ENCODE data around the gene IL11. TPM values are rescaled to one million over a fixed set of nuclear protein-coding genes. Genes with fewer than 3 reads are reported as not detected.
A peak's percentile ranks its signal among the peaks of the same experiment; 100 is the strongest.

IL11 gene
- total and polyA plus RNA-seq, 2 donors (not counting 1 experiment from before 2014, with no cell fraction given): 0.66 to 1.2 TPM

DNA sequence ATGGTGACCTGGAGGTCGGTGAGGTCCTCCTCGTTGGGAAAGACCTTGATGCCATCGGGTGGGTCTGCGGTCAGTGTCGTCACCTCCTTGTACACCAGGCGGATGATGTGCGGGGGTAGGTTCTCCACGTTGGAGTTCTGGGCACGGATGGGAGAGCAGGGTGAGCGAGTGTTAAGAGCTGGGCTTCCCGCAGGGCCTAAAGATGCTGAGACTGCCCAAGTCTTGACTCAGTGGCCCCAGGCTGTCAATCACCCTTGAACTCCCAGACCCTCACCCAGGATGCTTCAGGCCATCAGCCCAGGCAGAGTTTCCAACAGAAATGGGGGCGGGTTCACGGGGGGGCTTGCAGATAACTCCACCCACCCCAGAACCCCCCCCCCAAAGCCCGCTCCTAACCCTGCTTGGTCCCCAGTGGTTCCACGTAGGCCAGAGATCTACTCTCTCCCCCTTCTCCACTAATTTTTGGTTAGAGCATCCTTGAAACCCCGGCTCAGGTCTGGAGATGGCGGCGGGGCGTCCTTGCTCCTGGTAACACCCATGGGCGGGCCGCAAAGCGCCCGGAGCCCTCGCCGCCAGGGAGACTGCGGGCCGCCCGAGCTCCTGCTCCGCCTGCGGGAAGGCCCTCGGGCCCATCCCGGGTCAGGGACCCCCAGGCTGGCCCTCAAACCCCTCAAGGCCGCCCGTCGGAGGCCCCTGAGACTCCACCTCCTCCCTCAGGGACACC is 36.7 kb upstream of the IL11 start:
- Histone ChIP-seq H4K20me1 (ENCODE audit: control insufficient read depth, extremely low read depth, insufficient read depth, low read length) (peaks cover 2% of the 10 kb centered on the region), H3K9me3 (ENCODE audit: control insufficient read depth, insufficient read depth, low read depth, low read length) (no peaks in the 10 kb centered on the region), H3K9ac (ENCODE audit: insufficient read depth, low read length) (peak overlapping the region; percentile 94), H3K4me3 (replicated peaks in 1 of 4; ENCODE audit: control extremely low read depth in 1 of 4, insufficient read depth in 1 of 4, low read depth in 3 of 4, low read length in 4 of 4) (peak overlapping the region; percentile 71 to 92 (median 81)), H3K27ac (ENCODE audit: insufficient read depth, low read length) (peak overlapping the region; percentile 98), H3K27me3 (ENCODE audit: control insufficient read depth, insufficient read depth, low read length) (no peaks in the 10 kb centered on the region), H2AFZ (ENCODE audit: low read length) (no peak overlapping the region), H3K4me2 (ENCODE audit: extremely low read depth, insufficient read depth, low read length) (peak overlapping the region; percentile 100), H3K79me2 (ENCODE audit: control insufficient read depth, insufficient read depth, low read length) (peaks cover 38% of the 10 kb centered on the region), H3K4me1 (ENCODE audit: control insufficient read depth, extremely low read depth, insufficient read depth, low read length) (peaks cover 19% of the 10 kb centered on the region), H3K36me3 (ENCODE audit: control insufficient read depth, insufficient read depth, low read length) (peaks cover 17% of the 10 kb centered on the region)
- DNase-seq (ENCODE audit: low read depth in 2 of 2): peak in 1 of 2 donors; percentile 37
- TF ChIP-seq, protein P1, sequence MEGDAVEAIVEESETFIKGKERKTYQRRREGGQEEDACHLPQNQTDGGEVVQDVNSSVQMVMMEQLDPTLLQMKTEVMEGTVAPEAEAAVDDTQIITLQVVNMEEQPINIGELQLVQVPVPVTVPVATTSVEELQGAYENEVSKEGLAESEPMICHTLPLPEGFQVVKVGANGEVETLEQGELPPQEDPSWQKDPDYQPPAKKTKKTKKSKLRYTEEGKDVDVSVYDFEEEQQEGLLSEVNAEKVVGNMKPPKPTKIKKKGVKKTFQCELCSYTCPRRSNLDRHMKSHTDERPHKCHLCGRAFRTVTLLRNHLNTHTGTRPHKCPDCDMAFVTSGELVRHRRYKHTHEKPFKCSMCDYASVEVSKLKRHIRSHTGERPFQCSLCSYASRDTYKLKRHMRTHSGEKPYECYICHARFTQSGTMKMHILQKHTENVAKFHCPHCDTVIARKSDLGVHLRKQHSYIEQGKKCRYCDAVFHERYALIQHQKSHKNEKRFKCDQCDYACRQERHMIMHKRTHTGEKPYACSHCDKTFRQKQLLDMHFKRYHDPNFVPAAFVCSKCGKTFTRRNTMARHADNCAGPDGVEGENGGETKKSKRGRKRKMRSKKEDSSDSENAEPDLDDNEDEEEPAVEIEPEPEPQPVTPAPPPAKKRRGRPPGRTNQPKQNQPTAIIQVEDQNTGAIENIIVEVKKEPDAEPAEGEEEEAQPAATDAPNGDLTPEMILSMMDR (conservative IDR thresholded peaks at IDR 0.05 in 1 of 2, IDR thresholded peaks at IDR 0.05 in 1 of 2; ENCODE audit: low read depth in 1 of 2, low read length in 2 of 2): no peak
- TF ChIP-seq EZH2 (IDR thresholded peaks at IDR 0.05; ENCODE audit: low read length, missing control alignments): no peak

DNA sequence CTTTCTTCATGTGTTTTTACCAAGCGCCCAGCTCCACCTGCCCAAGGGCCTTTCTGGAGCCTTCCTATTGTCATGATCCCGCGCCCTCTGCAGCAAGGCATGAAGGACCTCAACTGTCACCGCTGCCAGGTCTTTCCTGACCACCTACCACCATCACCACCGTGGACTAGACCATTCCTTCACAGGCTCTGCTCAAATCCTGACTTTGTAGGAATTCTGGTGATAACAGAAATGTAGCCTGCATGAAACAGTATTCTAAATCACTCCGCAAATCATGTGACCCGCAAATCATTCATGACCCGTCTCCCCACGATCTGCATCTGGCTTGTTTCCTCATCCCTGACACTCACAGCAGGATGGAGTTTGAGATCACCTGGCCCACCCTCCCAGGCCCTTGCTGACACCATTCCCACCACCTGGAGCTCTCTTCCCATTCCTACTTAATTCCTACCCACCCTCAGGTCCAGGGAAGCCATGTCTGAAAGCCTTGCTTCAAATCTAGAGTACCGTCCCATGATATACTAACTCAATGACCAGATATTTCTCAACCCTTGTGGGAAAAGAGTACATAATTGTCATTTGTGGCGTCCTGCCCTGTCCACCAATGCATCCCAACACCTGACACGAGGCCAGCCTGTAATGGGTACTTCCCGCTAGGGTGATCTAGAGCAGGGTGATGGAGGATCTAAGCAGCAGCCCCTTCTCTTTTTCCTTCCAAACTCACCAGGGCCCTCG is 36.0 kb upstream of the IL11 start:
- H3K4me3 ChIP-seq (replicated peaks in 1 of 4; ENCODE audit: control extremely low read depth in 1 of 4, insufficient read depth in 1 of 4, low read depth in 3 of 4, low read length in 4 of 4): peak overlapping the region; percentile 71 to 92 (median 81)
- DNase-seq (ENCODE audit: low read depth in 2 of 2): no peak
- peak overlapping the region; percentile 98 for H3K27ac ChIP-seq (ENCODE audit: insufficient read depth, low read length)
- no peaks in the 10 kb centered on the region for H3K9me3 ChIP-seq (ENCODE audit: control insufficient read depth, insufficient read depth, low read depth, low read length)
- H3K27me3 ChIP-seq (ENCODE audit: control insufficient read depth, insufficient read depth, low read length): no peaks in the 10 kb centered on the region
- H3K4me2 ChIP-seq (ENCODE audit: extremely low read depth, insufficient read depth, low read length): peak overlapping the region; percentile 100
- H3K9ac ChIP-seq (ENCODE audit: insufficient read depth, low read length): peak overlapping the region; percentile 94
- peaks cover 2% of the 10 kb centered on the region for H4K20me1 ChIP-seq (ENCODE audit: control insufficient read depth, extremely low read depth, insufficient read depth, low read length)
- H3K4me1 ChIP-seq (ENCODE audit: control insufficient read depth, extremely low read depth, insufficient read depth, low read length): peaks cover 19% of the 10 kb centered on the region
- no peak overlapping the region for H2AFZ ChIP-seq (ENCODE audit: low read length)
- TF ChIP-seq, protein P1 (conservative IDR thresholded peaks at IDR 0.05 in 1 of 2, IDR thresholded peaks at IDR 0.05 in 1 of 2; ENCODE audit: low read depth in 1 of 2, low read length in 2 of 2): no peak
- TF ChIP-seq EZH2 (IDR thresholded peaks at IDR 0.05; ENCODE audit: low read length, missing control alignments): no peak
- peaks cover 17% of the 10 kb centered on the region for H3K36me3 ChIP-seq (ENCODE audit: control insufficient read depth, insufficient read depth, low read length)
- H3K79me2 ChIP-seq (ENCODE audit: control insufficient read depth, insufficient read depth, low read length): peaks cover 38% of the 10 kb centered on the region

DNA sequence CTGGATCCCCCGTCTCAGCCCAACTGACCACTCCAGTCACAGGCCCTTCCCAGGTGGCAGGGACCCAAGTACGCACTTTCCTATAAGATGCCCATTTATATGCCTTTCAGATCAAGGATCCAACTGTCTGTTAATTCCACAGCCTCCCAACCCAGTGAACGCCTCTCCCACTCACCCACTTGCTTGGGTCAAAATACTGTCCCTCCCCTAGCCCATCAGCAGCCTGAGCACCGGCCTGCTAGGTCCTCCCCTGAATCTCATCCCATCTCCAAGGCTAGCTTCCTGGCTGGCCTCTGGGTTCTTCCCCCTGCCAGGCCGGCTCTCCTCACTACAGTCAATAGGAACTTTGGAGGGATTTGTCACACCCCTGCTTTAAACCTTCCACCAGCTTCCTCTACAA is 35.4 kb upstream of the IL11 start:
- Histone ChIP-seq H3K4me1 (ENCODE audit: control insufficient read depth, extremely low read depth, insufficient read depth, low read length) (peaks cover 19% of the 10 kb centered on the region), H2AFZ (ENCODE audit: low read length) (no peak overlapping the region), H3K27ac (ENCODE audit: insufficient read depth, low read length) (peak overlapping the region; percentile 98), H3K9ac (ENCODE audit: insufficient read depth, low read length) (no peak overlapping the region), H3K4me3 (replicated peaks in 1 of 4; ENCODE audit: control extremely low read depth in 1 of 4, insufficient read depth in 1 of 4, low read depth in 3 of 4, low read length in 4 of 4) (peak overlapping the region; percentile 71 to 92 (median 81)), H3K27me3 (ENCODE audit: control insufficient read depth, insufficient read depth, low read length) (no peaks in the 10 kb centered on the region), H3K9me3 (ENCODE audit: control insufficient read depth, insufficient read depth, low read depth, low read length) (no peaks in the 10 kb centered on the region), H4K20me1 (ENCODE audit: control insufficient read depth, extremely low read depth, insufficient read depth, low read length) (peaks cover 2% of the 10 kb centered on the region), H3K36me3 (ENCODE audit: control insufficient read depth, insufficient read depth, low read length) (peaks cover 17% of the 10 kb centered on the region), H3K79me2 (ENCODE audit: control insufficient read depth, insufficient read depth, low read length) (peaks cover 38% of the 10 kb centered on the region), H3K4me2 (ENCODE audit: extremely low read depth, insufficient read depth, low read length) (peak overlapping the region; percentile 100)
- DNase-seq (ENCODE audit: low read depth in 2 of 2): no peak
- TF ChIP-seq, protein P1 (conservative IDR thresholded peaks at IDR 0.05 in 1 of 2, IDR thresholded peaks at IDR 0.05 in 1 of 2; ENCODE audit: low read depth in 1 of 2, low read length in 2 of 2): no peak
- TF ChIP-seq EZH2 (IDR thresholded peaks at IDR 0.05; ENCODE audit: low read length, missing control alignments): no peak

All from fibroblast of lung (primary cell).